GM12874 (cell line): ENCODE data around the gene RNF126.

ENCODE experiments used
- TF ChIP-seq, protein P1 (sequence below): IDR thresholded peaks from 2 replicates; pipeline ENCODE4 v1.5.1; 2011; ENCODE audit warnings: low read depth, mild to moderate bottlenecking, control low read depth, low read length, moderate library complexity; ENCODE audit not compliant: insufficient read depth

The RNF126 gene

DNA sequence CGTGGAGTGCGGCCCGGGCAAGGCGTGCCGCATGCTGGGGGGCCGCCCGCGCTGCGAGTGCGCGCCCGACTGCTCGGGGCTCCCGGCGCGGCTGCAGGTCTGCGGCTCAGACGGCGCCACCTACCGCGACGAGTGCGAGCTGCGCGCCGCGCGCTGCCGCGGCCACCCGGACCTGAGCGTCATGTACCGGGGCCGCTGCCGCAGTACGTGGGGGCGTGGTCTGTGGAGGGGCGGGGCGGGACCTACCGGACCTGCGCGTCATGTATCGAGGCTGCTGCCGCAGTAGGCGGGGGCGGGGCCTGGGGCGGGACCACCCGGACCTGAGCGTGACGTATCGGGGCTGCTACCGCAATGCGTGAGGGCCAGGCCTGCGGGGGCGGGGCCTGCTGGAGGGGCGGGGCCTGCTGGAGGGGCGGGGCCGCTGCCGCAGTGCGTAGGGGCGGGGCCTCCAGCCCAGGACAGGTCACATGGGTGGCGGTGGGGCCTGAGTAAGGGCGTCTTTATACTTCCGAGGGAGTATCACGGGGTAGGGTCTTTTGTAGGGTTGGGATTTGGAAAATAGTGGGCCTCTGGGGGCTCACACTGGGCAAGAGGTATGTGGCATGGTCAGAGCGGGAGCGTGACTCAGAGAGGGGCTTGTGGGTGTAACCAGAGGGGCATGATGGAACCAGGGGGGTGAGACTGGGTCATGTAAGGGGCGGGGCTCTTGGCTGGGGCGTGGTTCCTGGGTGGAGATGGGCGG lies 17.4 kb upstream of the RNF126 start:
- TF ChIP-seq, protein P1, sequence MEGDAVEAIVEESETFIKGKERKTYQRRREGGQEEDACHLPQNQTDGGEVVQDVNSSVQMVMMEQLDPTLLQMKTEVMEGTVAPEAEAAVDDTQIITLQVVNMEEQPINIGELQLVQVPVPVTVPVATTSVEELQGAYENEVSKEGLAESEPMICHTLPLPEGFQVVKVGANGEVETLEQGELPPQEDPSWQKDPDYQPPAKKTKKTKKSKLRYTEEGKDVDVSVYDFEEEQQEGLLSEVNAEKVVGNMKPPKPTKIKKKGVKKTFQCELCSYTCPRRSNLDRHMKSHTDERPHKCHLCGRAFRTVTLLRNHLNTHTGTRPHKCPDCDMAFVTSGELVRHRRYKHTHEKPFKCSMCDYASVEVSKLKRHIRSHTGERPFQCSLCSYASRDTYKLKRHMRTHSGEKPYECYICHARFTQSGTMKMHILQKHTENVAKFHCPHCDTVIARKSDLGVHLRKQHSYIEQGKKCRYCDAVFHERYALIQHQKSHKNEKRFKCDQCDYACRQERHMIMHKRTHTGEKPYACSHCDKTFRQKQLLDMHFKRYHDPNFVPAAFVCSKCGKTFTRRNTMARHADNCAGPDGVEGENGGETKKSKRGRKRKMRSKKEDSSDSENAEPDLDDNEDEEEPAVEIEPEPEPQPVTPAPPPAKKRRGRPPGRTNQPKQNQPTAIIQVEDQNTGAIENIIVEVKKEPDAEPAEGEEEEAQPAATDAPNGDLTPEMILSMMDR, result peak; percentile 63

DNA sequence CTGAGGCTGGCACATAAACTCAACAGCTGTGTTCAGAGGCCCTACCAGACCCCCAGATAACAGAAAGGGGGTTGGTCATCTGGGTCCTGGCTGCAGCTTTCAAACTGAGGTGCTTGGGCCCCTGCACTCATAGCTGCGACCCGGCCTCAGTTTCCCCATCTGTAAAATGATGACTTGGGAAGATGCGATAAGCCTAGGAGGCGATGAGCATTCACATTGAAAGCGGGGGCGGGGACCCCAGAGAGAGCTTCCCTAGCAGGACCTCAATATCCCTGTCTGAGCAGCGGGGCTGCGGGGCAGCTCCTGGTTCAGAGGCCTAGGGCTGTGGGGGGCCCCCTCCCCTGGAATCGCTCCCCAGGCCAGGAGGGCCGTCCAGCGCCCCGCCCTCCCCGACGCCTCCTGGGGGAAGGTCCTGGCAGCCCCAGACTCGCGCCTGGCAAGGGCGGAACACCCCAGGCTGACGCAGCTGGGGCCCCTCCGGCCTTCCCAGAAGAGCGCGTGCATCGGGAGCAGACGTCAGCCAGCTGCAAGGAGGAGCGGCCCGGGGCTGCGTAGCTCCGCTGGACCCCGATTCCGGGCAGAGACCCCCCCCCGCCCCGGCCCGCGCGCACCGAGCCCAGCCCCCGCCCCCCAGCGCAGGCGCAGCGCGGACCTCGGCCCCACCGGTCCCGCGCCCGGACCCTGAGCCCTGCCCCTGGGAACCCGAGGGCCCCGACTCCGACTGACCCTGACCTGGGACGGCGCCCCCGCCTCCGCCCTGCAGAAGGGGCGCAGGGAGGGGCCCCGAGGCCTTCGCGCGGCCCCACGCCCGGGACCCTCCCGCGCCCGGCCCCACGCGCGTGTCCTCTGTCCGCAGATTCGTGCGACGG lies 16.6 kb upstream of the RNF126 start:
- TF ChIP-seq, protein P1, result no peak

DNA sequence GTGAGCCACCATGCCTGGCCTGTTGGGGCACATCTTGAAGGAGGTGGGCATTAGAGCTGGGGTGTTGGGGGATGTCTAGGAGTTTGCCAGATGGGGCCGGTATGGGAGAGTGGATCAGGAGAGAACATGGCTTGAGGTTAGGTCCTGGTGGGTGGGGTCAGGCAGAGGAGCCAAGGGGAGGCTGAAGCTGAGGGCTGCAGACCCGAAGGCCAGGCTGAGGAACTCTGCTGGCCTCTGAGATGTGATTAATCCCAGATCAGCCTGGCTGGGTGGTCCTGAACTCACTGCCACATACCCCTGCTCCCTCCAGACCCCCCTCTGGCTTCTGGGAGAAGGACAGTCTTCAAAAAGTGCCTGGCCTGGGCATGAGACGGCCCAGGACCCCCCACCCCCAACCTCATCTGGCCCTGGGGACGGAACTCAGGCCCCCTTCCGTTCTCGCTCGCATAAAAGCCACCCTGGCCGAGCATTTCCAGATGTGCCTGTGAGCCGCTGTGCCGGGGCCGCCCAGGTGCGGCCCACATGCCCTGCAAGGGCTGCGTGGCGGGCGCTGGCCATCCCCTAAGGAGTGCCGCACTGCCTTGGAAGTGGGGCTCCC lies 15.9 kb upstream of the RNF126 start:
- TF ChIP-seq, protein P1, result no peak

GRCh38 chr19:677601-678436 lies 14.8 kb upstream of the RNF126 start:
- TF ChIP-seq, protein P1, result no peak

- TF ChIP-seq, protein P1, result no peak
These were observed 14.2 kb upstream of the RNF126 start for GRCh38 chr19:677201-677600.

- TF ChIP-seq, protein P1, result no peak
These were observed 13.5 kb upstream of the RNF126 start, which contains the start of gene FSTL3 for GRCh38 chr19:676339-677105. Gene FSTL3 (plus strand): TSS chr19:676392. CDS start chr19:676424, 32 bp downstream.
